Hindlimb muscle (tissue), 1 donor: ENCODE results near the gene MADCAM1. TPM values are rescaled to one million over a fixed set of nuclear protein-coding genes. Genes with fewer than 3 reads are reported as not detected.
A peak's percentile ranks its signal among the peaks of the same experiment; 100 is the strongest.
"Not testable (repeated sequence)": the region's sequence is repeated elsewhere in the genome, so short reads cannot be mapped to it uniquely, and the experiment has no call there.

ENCODE experiments used
- DNase-seq: peaks from one replicate; pipeline ENCODE4 v3.0.0-alpha.2; 2013
- polyA plus RNA-seq: library from polyadenylated mRNA; unstranded; fragments of 120-200 nt; gene quantifications from one replicate; pipeline ENCODE4 v1.2.1, GENCODE V29; 2013; ENCODE audit not compliant: insufficient read length

Gene MADCAM1
- polyA plus RNA-seq, 1 donor = 11.9 TPM

GRCh38 chr19:465056-465816 is 31.1 kb upstream of the MADCAM1 start:
- DNase-seq = no peak

GRCh38 chr19:467554-467953 is 28.7 kb upstream of the MADCAM1 start:
- no peak for DNase-seq

GRCh38 chr19:468587-469256 is 27.6 kb upstream of the MADCAM1 start:
- no peak for DNase-seq

GRCh38 chr19:469833-470232 is 26.5 kb upstream of the MADCAM1 start:
- DNase-seq = no peak

GRCh38 chr19:470701-471100 is 25.6 kb upstream of the MADCAM1 start:
- no peak for DNase-seq

GRCh38 chr19:472005-472858 is 24.1 kb upstream of the MADCAM1 start:
- DNase-seq = no peak

GRCh38 chr19:474126-475078 is 21.9 kb upstream of the MADCAM1 start:
- DNase-seq = no peak

- DNase-seq = no peak
Observed at GRCh38 chr19:475360-475759, 20.9 kb upstream of the MADCAM1 start.

- DNase-seq = no peak
Observed at GRCh38 chr19:478236-478903, 17.9 kb upstream of the MADCAM1 start.

GRCh38 chr19:478976-479375 is 17.3 kb upstream of the MADCAM1 start:
- DNase-seq = no peak

GRCh38 chr19:480016-480855 is 16.1 kb upstream of the MADCAM1 start:
- peak; percentile 81 for DNase-seq

- not testable (repeated sequence) for DNase-seq
Observed at GRCh38 chr19:481100-481499, 15.2 kb upstream of the MADCAM1 start.

- no peak for DNase-seq
Observed at GRCh38 chr19:482186-483041, 13.9 kb upstream of the MADCAM1 start.

GRCh38 chr19:483332-484072 is 12.8 kb upstream of the MADCAM1 start:
- no peak for DNase-seq

GRCh38 chr19:484494-484893 is 11.8 kb upstream of the MADCAM1 start:
- no peak for DNase-seq

GRCh38 chr19:485077-485476 is 11.2 kb upstream of the MADCAM1 start:
- DNase-seq = no peak

GRCh38 chr19:485583-486236 is 10.6 kb upstream of the MADCAM1 start:
- no peak for DNase-seq
